Measurements from ENCODE around the gene SRP68.

GRCh38 chr17:76050538-76051467 is 21.5 kb downstream of the SRP68 start:
- TF ChIP-seq POLR2AphosphoS2 (conservative IDR thresholded peaks at IDR 0.05; ENCODE audit: low read length) (no peak), CTCF (IDR thresholded peaks at IDR 0.05) (no peak), MAFK (IDR thresholded peaks at IDR 0.05; ENCODE audit: partially characterized antibody) (no peak), ATOH8 (CRISPR knock-in tag; IDR thresholded peaks at IDR 0.05; ENCODE audit: low read depth) (no peak), GATA3 (IDR thresholded peaks at IDR 0.05; ENCODE audit: borderline replicate concordance) (no peak), NFE2L2 (conservative IDR thresholded peaks at IDR 0.05; ENCODE audit: low read length) (no peak), MAX (IDR thresholded peaks at IDR 0.05) (no peak), POLR2A (IDR thresholded peaks at IDR 0.05; ENCODE audit: low read length) (no peak), BHLHE40 (IDR thresholded peaks at IDR 0.05; ENCODE audit: low read depth, low read length) (no peak), NR3C1 (IDR thresholded peaks at IDR 0.05) (no peak)

Measured in A549 (cell line).